Measurements from ENCODE around the gene SPARC.

The SPARC gene

DNA sequence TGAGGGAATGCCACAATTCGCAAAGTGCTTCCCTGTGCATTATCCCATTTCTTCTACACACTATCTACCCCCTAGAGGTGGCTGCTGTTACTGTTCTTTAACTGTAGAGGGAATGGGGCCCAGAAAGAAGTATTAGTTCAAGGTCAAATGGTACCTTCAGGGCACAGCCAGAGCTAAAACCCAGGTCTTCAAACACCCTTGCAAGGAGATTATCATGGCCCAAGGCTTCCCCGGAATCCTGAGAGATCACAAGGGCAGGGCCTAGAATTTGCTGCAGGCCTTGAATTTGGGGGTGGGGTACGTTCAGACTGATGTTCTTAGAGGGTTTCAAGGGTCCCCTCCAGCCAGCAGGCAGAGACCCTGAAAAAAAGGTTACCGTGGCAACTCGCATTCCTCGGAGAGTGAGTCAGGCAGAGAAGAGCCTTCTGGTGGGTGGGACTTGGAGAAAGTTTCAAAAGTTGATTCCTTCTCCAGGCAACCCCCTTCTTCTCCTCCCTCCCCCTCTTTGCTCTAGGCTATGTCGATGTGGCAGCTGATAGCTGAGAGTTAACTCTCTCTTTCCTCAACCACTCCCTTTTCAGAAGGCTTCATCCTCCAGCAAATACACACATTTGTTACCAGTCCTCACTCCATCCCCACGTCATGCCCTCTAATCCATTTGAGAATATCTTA, 1.9 kb downstream of the SPARC start:
- Histone ChIP-seq H3K27ac (no peak overlapping the region), H3K36me3 (no peaks in the 10 kb centered on the region), H3K4me3 (ENCODE audit: low read depth in 1 of 2, low read length in 1 of 2) (no peak overlapping the region), H3K4me1 (ENCODE audit: control insufficient read depth in 1 of 2, insufficient read depth in 1 of 2, low read depth in 1 of 2, low read length in 1 of 2) (peaks cover 43 to 46% of the 10 kb centered on the region in 2 experiments), H3K27me3 (peaks cover 16% of the 10 kb centered on the region), H3K9me3 (no peaks in the 10 kb centered on the region)
- TF ChIP-seq, protein P1, sequence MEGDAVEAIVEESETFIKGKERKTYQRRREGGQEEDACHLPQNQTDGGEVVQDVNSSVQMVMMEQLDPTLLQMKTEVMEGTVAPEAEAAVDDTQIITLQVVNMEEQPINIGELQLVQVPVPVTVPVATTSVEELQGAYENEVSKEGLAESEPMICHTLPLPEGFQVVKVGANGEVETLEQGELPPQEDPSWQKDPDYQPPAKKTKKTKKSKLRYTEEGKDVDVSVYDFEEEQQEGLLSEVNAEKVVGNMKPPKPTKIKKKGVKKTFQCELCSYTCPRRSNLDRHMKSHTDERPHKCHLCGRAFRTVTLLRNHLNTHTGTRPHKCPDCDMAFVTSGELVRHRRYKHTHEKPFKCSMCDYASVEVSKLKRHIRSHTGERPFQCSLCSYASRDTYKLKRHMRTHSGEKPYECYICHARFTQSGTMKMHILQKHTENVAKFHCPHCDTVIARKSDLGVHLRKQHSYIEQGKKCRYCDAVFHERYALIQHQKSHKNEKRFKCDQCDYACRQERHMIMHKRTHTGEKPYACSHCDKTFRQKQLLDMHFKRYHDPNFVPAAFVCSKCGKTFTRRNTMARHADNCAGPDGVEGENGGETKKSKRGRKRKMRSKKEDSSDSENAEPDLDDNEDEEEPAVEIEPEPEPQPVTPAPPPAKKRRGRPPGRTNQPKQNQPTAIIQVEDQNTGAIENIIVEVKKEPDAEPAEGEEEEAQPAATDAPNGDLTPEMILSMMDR (IDR thresholded peaks at IDR 0.05): no peak

DNA sequence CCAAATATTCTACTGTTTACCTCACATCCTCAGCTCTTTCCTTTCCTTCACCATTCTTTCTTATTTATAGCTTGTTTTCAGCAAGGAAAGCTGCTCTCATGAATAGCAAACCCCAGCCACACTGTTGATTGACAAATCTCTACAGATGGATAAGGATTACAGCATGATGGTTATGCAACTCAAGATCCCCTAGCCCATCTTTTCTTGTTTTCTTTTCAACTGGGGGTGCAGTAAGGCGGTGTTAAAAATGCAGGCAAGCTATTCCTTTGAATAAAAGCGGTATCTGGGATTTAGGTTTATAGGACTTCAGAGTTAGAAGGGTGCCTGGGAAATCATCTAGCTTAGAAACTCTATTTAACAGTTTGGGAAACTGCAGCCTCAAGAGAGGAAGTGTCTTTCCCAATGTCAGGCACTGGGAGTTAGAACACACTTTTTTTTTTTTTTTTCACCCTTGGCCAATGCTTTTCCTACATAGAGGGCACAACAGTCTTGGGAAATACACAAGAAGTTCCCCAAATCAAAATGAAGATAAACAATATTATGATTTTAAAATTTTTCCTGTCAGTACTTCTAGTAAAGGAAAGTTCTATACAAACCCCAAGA, 2.6 kb downstream of the SPARC start:
- no peaks in the 10 kb centered on the region for H3K9me3 ChIP-seq
- H3K4me1 ChIP-seq (ENCODE audit: control insufficient read depth in 1 of 2, insufficient read depth in 1 of 2, low read depth in 1 of 2, low read length in 1 of 2): peaks cover 43 to 46% of the 10 kb centered on the region in 2 experiments
- TF ChIP-seq, protein P1 (IDR thresholded peaks at IDR 0.05): no peak
- peaks cover 16% of the 10 kb centered on the region for H3K27me3 ChIP-seq
- peak overlapping the region; percentile 56 for H3K27ac ChIP-seq
- no peak overlapping the region for H3K4me3 ChIP-seq (ENCODE audit: low read depth in 1 of 2, low read length in 1 of 2)
- H3K36me3 ChIP-seq: no peaks in the 10 kb centered on the region

DNA sequence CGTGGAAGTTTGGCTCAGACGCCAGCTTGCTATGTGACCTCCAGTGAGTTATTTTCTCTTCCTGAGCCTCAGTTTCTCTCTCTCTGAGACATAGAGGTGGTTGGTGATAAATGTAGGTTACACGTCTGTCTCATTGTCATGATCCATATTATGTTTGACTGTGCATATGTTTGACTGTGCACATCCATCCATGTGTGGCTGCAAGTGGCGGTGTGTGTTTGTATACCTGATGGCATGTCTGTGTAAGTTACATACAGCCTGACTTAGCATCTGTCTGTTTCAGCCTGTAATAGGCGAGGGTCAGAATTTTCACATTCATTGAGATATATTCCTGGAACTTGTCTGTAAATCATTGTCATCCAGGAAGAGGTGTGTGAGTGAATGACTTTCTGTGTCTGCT, 3.3 kb downstream of the SPARC start:
- Histone ChIP-seq H3K27ac (peak overlapping the region; percentile 56), H3K36me3 (no peaks in the 10 kb centered on the region), H3K4me1 (ENCODE audit: control insufficient read depth in 1 of 2, insufficient read depth in 1 of 2, low read depth in 1 of 2, low read length in 1 of 2) (peaks cover 48% of the 10 kb centered on the region in 2 experiments)

DNA sequence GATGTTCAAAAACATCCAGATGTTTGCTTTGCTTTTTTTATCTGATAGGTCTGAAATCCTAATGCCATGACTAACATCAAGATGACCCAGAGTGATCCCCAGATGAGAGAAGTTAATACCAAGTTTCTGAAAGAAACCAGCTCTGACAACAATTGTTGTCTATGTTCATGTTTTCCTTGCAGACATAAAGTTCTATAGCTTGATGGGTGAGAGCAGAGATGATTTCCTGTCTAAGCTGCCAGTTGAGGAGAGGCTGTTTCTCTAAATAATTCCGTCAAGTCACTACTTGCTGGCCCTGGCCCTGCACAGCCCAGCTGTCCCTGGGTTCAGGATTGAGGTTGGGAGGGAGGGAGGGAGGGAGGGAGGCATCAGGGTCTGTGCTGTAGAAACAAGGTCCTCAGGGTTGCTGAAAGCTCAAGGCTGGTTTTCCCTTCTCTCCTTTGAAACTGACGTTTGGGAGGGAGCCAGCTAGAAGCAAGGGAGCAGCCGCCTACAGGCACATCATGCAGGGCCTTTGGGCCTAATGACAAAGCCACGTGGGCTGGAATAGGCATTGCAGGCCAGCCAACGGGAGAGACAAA, 3.9 kb downstream of the SPARC start:
- Histone ChIP-seq H3K4me1 (ENCODE audit: control insufficient read depth in 1 of 2, insufficient read depth in 1 of 2, low read depth in 1 of 2, low read length in 1 of 2) (peaks cover 54% of the 10 kb centered on the region in 2 experiments), H3K36me3 (no peaks in the 10 kb centered on the region), H3K27me3 (peaks cover 16% of the 10 kb centered on the region), H3K4me3 (ENCODE audit: low read depth in 1 of 2, low read length in 1 of 2) (no peak overlapping the region), H3K9me3 (no peaks in the 10 kb centered on the region), H3K27ac (no peak overlapping the region)
- TF ChIP-seq, protein P1 (IDR thresholded peaks at IDR 0.05): no peak

More for the DNA sequence above, 3.3 kb downstream of the SPARC start:
- TF ChIP-seq, protein P1 (IDR thresholded peaks at IDR 0.05): no peak
- Histone ChIP-seq H3K9me3 (no peaks in the 10 kb centered on the region), H3K27me3 (peaks cover 16% of the 10 kb centered on the region), H3K4me3 (ENCODE audit: low read depth in 1 of 2, low read length in 1 of 2) (no peak overlapping the region)

DNA sequence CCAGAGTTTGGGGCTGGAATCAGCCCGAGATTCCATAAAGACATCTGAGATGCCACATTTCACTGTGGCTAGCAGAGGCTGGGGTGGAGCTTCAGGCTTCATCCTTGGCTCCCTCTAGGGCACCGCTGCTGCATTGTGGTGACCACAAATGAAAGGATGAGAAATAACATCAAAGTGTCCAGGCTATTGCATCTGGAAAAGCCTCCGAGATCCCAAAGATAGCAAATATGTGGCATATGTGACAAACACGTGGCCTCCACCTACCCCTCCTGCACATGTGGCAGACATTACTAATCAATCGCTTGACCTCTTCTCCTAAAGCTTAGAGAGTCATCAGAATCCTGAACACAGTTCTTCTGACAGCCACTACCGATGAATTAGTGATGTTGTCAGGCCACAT, 4.5 kb downstream of the SPARC start:
- Histone ChIP-seq H3K36me3 (no peaks in the 10 kb centered on the region), H3K9me3 (no peaks in the 10 kb centered on the region), H3K4me1 (ENCODE audit: control insufficient read depth in 1 of 2, insufficient read depth in 1 of 2, low read depth in 1 of 2, low read length in 1 of 2) (peaks cover 60% of the 10 kb centered on the region in 2 experiments), H3K27ac (no peak overlapping the region), H3K27me3 (peaks cover 16% of the 10 kb centered on the region), H3K4me3 (ENCODE audit: low read depth in 1 of 2, low read length in 1 of 2) (no peak overlapping the region)
- TF ChIP-seq, protein P1 (IDR thresholded peaks at IDR 0.05): no peak
